Measurements from ENCODE around the gene DYRK4. TPM values are rescaled to one million over a fixed set of nuclear protein-coding genes. Genes with fewer than 3 reads are reported as not detected.
A peak's percentile ranks its signal among the peaks of the same experiment; 100 is the strongest.

Gene DYRK4
- total and polyA plus RNA-seq, 2 of the 13 experiments (the other 11 are each of a cell fraction or from before 2014, with no cell fraction given), result 29.4 to 40.2 TPM

- no peak for TF ChIP-seq TRIM24 (CRISPR knock-in tag; IDR thresholded peaks at IDR 0.05)
- TF ChIP-seq ELK4 (CRISPR knock-in tag; IDR thresholded peaks at IDR 0.05; ENCODE audit: borderline replicate concordance), result no peak
- TF ChIP-seq ZNF782 (CRISPR knock-in tag; IDR thresholded peaks at IDR 0.05; ENCODE audit: borderline replicate concordance), result no peak
- no peak for TF ChIP-seq KLF9 (CRISPR knock-in tag; IDR thresholded peaks at IDR 0.05; ENCODE audit: low read depth)
- no peak for TF ChIP-seq ZNF431 (CRISPR knock-in tag; IDR thresholded peaks at IDR 0.05; ENCODE audit: borderline replicate concordance, low read depth)
- TF ChIP-seq CSRNP1 (CRISPR knock-in tag; IDR thresholded peaks at IDR 0.05), result no peak
- no peak for TF ChIP-seq HHEX (CRISPR knock-in tag; IDR thresholded peaks at IDR 0.05)
- TF ChIP-seq KLF12 (CRISPR knock-in tag; IDR thresholded peaks at IDR 0.05; ENCODE audit: borderline replicate concordance), result peak; percentile 57; the same call in 1 of the 2 replicates
- TF ChIP-seq ZBTB7A (CRISPR knock-in tag; IDR thresholded peaks at IDR 0.05), result no peak
- TF ChIP-seq RARG (CRISPR knock-in tag; IDR thresholded peaks at IDR 0.05; ENCODE audit: low read depth), result no peak
- no peak for TF ChIP-seq GATAD2A (CRISPR knock-in tag; IDR thresholded peaks at IDR 0.05)
- no peak for TF ChIP-seq SIX1 (CRISPR knock-in tag; IDR thresholded peaks at IDR 0.05; ENCODE audit: borderline replicate concordance)
- peak; percentile 29; the same call in 1 of the 2 replicates for TF ChIP-seq HNF4A (CRISPR knock-in tag; IDR thresholded peaks at IDR 0.05)
- TF ChIP-seq RORA (CRISPR knock-in tag; IDR thresholded peaks at IDR 0.05), result no peak
- TF ChIP-seq CCAR2 (optimal IDR thresholded peaks at IDR 0.05; ENCODE audit: low read depth, low read length), result no peak
- peak; percentile 74 for TF ChIP-seq ZFP90 (CRISPR knock-in tag; IDR thresholded peaks at IDR 0.05; ENCODE audit: borderline replicate concordance)
- TF ChIP-seq ZNF335 (CRISPR knock-in tag; IDR thresholded peaks at IDR 0.05), result no peak
- TF ChIP-seq ZNF253 (CRISPR knock-in tag; IDR thresholded peaks at IDR 0.05; ENCODE audit: borderline replicate concordance), result no peak
- no peak for TF ChIP-seq DNMT3B (CRISPR knock-in tag; conservative IDR thresholded peaks at IDR 0.05)
- no peak for TF ChIP-seq ZNF256 (CRISPR knock-in tag; conservative IDR thresholded peaks at IDR 0.05)
- TF ChIP-seq ARID2 (CRISPR knock-in tag; IDR thresholded peaks at IDR 0.05; ENCODE audit: borderline replicate concordance), result no peak
- no peak for TF ChIP-seq ATM (IDR thresholded peaks at IDR 0.05; ENCODE audit: borderline replicate concordance)
- TF ChIP-seq MNT (IDR thresholded peaks at IDR 0.05), result peak; percentile 46
Measured at GRCh38 chr12:4538207-4539160, 23.5 kb upstream of the DYRK4 start, which contains the start of gene RAD51AP1 (continued).
